ENCODE measurements around the gene WFIKKN1.

Gene WFIKKN1

DNA sequence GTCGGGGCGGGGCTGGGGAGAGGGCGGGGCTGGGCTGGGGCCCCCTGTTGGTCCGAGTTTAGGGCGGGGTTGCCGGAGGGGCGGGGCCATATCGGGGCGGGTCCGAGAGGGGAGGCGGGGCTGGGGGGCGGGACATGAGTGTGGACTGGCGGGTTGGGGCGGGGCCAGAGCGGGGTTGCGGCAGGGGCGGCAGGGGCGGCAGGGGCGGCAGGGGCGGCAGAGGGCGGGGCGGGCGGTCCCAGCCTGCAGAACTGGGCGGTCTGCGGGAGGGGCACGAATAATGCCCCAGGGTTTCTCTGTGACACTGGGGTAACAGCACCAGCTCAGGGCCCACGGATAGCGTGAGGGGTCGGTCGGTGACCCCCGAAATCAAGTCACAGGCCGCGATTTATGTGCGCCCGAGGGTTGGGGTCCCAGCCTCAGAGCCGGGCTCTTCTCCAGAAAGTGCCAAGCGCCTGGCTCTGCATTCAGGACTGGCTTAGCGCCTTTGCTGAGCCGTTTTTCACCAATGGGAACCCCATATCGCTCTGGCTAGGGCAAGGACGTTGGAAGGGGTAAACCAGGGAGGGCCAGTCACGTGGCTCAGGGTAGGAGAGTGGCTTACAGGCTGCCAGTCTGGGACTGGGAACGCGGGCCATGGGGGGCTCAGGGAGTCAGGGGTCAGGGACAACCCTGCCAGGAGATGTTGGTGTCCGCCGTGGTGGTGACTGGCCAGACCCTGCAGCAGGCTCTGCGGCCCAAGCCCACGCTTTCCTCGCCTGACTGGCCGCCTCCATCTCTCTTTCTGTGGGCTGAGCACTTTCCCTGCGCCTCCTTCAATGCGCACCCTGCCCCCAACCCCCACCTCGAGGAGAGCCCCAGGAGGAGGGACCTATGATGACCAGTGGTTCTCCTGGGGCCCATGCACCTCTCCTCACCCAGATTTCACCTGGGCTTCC is 6.6 kb downstream of the WFIKKN1 start:
- DNase-seq (ENCODE audit: low read depth in 2 of 2) = peak; percentile 75 to 77

GRCh38 chr16:638034-638543 is 7.3 kb downstream of the WFIKKN1 start:
- no peak for DNase-seq (ENCODE audit: low read depth in 2 of 2)

DNA sequence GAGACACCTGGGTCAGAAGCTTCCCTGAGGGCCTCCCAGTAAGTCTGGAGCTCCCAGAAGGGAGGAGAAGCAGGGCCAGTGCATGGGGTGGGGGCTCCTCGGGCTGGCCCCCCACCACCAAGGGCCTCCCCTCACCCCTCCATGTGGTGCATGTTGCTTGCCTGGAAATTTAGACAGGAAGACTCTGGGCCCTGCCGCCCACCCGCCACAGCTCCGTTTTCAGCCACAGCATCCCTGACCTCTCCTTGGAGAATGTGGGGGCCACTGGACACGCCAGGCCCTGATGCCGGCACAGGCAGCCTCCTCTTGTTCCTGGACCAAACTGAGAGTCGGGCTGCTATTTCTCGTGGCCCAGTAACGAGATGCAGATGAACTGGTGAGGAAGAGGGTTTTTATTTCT is 8.1 kb downstream of the WFIKKN1 start:
- no peak for DNase-seq (ENCODE audit: low read depth in 2 of 2)

- DNase-seq (ENCODE audit: low read depth in 2 of 2) = no peak
Observed at GRCh38 chr16:640614-641013, 9.8 kb downstream of the WFIKKN1 start.

DNA sequence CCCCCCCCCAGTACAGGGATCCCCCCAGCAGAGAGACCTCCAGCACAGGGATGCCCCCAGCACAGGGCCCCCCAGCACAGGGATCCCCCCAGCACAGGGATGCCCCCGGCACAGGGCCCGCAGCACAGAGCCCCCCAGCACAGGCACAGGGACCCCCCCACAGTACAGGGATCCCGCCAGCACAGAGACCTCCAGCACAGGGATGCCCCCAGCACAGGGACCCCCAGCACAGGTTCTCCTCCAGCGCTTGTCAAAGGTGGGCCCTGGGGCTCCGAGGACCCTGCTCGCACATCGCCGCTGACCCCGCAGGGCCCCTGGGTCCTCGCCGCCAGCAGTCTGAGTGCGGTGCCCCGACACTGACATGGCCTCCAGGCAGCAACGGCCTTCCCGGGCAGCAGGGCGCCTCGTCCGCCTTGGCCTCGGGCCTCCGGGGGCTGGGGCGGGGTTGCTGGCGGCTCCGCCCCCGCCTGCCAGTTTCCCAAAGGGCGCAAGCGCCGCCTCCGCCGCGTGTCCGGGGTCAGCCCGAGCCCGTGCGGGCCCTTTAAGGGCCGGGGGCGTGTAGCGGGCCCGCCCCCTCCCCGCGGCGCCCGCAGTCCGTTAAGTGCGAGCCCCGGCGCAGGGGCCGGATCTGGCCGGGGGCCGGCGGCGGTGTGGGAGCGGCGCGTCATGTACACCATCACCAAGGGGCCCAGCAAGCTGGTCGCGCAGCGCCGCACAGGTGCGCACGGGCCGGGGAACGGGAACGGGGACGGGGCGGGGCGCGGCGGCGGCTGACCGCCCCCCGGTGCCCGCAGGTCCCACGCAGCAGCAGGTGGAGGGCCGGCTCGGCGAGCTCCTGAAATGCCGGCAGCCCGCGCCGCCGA is 10.8 kb downstream of the WFIKKN1 start, which contains the start of gene MCRIP2:
MCRIP2 (plus strand) TSS at position 503 of the 863 bp plus-strand sequence; CDS start at position 667, 164 bp downstream.
- peak in 1 of 2 donors; percentile 31 for DNase-seq (ENCODE audit: low read depth in 2 of 2)

- DNase-seq (ENCODE audit: low read depth in 2 of 2) = no peak
Observed at GRCh38 chr16:642189-643049, 11.6 kb downstream of the WFIKKN1 start.

GRCh38 chr16:643050-643368 is 12.2 kb downstream of the WFIKKN1 start:
- no peak for DNase-seq (ENCODE audit: low read depth in 2 of 2)

DNA sequence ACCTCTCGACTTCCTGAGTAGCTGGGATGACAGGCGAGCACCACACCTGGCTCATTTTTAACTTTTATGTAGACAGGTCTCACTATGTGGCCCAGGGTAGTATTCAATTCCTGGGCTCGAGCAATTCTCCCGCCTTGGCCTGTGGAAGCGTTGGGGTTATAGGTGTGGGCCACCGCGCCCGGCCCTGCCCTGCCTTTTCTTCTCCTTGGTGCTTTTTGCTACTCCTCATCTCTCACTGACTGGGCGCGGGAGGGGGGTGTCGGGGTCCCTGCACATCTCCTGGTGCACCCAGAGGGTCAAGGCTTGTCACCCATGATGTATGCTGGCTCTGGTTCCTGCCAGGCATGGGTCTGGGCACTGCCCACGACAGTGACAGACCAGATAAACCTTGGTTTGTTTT is 13.8 kb downstream of the WFIKKN1 start:
- no peak for DNase-seq (ENCODE audit: low read depth in 2 of 2)

- DNase-seq (ENCODE audit: low read depth in 2 of 2) = no peak
Observed at GRCh38 chr16:645852-646678, 15.3 kb downstream of the WFIKKN1 start.

DNA sequence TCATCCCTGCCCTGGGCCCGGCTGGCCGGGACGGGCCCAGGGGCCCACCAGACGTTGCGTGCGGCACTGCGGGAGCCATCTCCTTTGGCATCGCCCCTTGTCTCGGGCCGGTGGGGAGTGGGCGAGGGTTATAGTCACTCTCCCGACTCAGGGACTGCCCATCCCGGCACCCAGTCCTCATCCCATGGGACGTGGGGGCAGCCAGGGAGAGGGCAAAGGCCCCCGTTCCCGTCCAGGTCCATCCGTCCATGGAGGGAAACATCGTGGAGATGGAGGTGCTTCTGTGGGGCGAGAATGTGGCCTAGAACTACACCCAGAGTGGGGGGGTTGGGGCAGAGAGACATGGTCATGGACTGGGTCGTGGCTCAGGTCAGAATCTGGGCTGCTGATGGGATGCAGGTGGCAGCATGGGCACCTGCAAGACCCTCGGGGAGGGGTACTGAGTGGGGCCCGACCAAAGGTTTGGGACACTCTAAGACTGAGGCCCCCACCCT is 15.9 kb downstream of the WFIKKN1 start:
- DNase-seq (ENCODE audit: low read depth in 2 of 2) = no peak

DNA sequence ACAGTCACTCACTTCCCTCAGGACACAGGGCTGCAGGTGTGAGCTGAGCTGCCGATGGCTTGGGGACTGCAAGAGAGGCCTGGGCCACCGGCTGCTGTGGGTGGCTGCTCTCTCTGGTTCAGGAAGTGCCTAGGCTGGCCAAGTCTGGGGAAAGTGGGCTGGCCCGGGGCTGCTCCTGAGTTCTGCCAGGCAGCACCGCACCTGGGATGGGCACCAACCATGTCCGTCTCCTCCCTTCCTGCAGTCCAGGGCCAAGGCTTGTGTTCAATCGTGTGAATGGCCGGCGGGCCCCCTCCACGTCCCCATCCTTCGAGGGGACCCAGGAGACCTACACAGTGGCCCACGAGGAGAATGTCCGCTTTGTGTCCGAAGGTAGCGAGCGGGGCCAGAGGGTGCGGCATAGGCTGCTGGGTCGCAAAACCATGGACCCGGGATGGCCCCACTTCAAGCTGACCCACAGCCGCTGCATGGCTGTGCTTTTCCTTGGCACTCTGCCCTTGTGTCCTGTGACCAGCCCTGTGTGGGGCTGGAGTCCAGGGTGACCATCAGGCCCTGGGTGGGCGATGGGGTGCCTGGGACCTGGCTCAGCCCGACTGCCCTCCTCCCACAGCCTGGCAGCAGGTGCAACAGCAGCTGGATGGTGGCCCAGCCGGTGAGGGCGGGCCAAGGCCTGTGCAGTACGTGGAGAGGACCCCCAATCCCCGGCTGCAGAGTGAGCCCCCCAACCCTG is 16.6 kb downstream of the WFIKKN1 start:
- DNase-seq (ENCODE audit: low read depth in 2 of 2) = no peak

DNA sequence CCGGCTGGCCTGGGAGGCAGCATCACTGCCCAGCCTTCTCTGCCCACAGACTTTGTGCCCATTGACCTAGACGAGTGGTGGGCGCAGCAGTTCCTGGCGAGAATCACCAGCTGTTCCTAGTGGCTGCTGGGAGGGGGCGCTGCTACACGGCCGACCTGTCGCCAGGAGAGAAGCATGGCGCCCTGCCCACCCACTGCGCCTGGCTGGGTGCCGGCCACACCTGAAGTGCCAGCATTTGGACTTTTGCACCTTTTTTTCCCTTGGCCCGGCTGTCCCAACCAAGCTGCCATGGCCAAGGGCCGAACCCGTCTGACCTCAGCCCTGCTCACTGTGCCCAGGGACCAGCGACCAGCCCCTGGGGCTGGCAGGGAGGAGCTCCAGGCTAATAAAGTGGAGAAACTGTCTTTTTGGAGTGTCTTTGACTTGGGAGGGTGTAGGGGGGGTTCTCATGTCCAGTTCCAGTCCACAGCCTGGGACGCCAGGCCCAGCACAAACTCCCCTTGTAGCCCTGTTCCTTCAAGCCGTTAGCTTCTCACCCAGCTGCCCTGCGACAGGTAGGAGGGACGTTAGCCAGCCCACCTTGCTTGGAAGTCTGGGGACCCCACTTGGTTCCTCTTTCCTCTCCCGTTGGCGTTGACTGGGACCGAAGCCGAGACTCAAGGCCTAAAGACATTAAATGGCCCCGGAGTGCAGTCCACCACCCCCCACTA is 17.4 kb downstream of the WFIKKN1 start:
- DNase-seq (ENCODE audit: low read depth in 2 of 2) = no peak

DNA sequence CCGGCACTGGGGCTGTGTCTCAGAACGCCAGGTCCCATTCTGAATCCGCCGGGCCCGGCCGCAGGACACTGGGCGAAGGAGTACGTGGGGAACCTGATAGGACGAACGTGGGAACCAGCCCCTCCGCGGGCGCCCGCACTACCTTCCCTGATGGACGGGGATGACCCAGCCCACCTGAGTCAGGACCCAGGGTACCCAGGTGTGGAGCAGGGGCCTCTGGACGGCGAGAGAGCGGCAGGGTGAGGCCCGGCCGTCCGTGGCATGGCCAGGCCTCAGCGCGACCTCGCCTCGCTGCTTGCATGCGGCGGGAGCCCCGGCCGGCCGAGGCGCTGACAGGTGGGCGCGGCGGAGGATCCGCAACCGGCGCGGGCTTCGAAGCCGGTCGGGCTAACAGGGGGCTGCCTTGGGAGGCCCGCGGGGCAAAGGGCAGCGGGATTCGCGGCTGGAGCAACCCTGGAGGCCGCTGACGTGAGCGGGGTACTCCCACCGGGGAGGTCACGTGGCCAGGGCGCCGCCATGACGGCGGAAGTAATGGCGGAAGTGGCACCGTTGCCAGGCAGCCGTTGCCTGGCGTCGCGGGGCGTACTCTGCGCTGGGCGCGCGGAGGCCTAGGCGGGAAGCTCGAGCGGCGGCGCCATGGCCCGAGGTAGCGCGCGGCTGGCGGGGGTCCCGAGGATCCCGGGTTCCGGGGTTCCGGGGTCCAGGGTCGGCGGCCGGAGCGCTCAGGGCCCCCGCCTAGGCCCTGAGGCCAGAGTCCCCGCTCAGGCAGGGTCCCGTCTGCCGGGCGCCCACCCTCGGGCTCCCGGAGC is 18.2 kb downstream of the WFIKKN1 start, which contains the start of gene WDR90:
WDR90 (plus strand) TSS at position 585 of the 809 bp plus-strand sequence; CDS start at position 637, 52 bp downstream.
- DNase-seq (ENCODE audit: low read depth in 2 of 2) = peak; percentile 82 to 85

DNA sequence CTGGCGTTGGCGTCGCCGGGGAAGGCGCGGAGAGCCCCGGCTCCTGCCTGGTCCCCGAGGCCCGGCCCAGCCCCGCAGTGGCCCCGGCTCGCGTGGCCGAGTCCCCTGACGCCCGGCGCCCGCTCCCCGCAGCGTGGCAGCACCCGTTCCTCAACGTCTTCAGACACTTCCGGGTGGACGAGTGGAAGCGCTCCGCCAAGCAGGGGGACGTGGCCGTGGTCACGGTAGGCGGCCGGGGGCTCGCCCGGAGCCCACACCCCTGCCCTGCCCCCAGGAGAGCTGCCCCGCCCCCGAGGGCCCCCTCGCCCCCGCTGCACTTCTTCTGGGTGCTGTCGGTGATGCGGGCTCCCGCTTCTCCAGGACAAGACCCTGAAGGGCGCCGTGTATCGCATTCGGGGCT is 18.8 kb downstream of the WFIKKN1 start:
- no peak for DNase-seq (ENCODE audit: low read depth in 2 of 2)

- no peak for DNase-seq (ENCODE audit: low read depth in 2 of 2)
Observed at GRCh38 chr16:651844-652243, 21.1 kb downstream of the WFIKKN1 start.

- DNase-seq (ENCODE audit: low read depth in 2 of 2) = no peak
Observed at GRCh38 chr16:652454-653305, 21.9 kb downstream of the WFIKKN1 start.

DNA sequence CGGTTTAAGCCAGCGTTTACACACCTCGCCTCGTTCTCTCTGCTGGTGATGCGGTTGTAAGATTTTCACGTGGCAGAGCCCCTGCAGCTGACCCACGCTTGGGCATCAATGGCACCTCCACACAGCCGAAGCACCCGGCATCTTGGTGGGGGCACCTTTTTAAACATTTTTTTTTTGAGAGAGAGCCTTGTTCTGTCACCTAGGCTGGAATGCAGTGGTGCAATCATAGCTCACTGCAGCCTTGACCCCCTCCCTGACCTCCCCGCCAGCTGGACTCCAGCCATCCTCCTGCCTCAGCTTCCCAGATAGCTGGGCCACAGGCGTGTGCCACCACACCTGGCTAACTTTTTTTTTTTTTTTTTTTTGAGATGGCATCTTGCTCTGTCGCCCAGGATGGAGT is 23.2 kb downstream of the WFIKKN1 start:
- no peak for DNase-seq (ENCODE audit: low read depth in 2 of 2)

All from stimulated activated CD8-positive, alpha-beta memory T cell treated with anti-CD3 and anti-CD28 coated beads, Interleukin-7, amount 100 ng/mL, for 1 hour (primary cell).